IMR-90 (cell line): ENCODE measurements around the gene E2F3. TPM values are rescaled to one million over a fixed set of nuclear protein-coding genes. Genes with fewer than 3 reads are reported as not detected.

ENCODE experiments used
- ATAC-seq: fragments of 200-7000 bp; cut with Tn5 transposase; 2 replicates; pipeline ENCODE4 v1.9.1; 2020; ENCODE audit warnings: low read depth, mild to moderate bottlenecking, moderate library complexity
- BruUV-seq: library from RNA; stranded (reverse); fragments of 400-500 nt; replicated peaks from 2 replicates; lab custom pipeline; 2021; lab: Mats Ljungman, UMichigan
- CTCF ChIA-PET: fragments of 300-600 bp; formaldehyde crosslinking; extraction: SDS; loops from one replicate; lab custom pipeline; 2021; ENCODE audit warnings: antibody characterized with exemption; lab: Yijun Ruan, JAX
- POLR2A ChIA-PET: fragments of 300-600 bp; sonication (Branson Sonifier 250); formaldehyde crosslinking; loops from one replicate; lab custom pipeline; 2022; ENCODE audit warnings: antibody characterized with exemption; ENCODE audit not compliant: unreplicated experiment; lab: Charles Lee
- DNase-seq: peaks from one replicate; pipeline ENCODE4 v3.0.0; 2013
- H2AFZ ChIP-seq: replicated peaks from 2 replicates; pipeline ENCODE3; 2013; ENCODE audit warnings: low read length, mild to moderate bottlenecking; ENCODE audit not compliant: poor library complexity
- H2AK5ac ChIP-seq: 2 replicates; pipeline ENCODE4 v1.6.1; 2013; ENCODE audit warnings: low read depth, low read length, inconsistent platforms
- H2AK9ac ChIP-seq: replicated peaks from 2 replicates; pipeline ENCODE3; 2013; ENCODE audit warnings: mild to moderate bottlenecking, low read depth, low read length, moderate library complexity; ENCODE audit not compliant: poor library complexity
- H2BK120ac ChIP-seq: 2 replicates; pipeline ENCODE4 v1.6.1; 2013; ENCODE audit warnings: low read depth, low read length, inconsistent platforms
- H2BK15ac ChIP-seq: 3 replicates; pipeline ENCODE4 v1.6.1; 2013; ENCODE audit warnings: low read depth, low read length, inconsistent platforms
- H2BK20ac ChIP-seq: 2 replicates; pipeline ENCODE4 v1.6.1; 2013; ENCODE audit warnings: low read depth, mild to moderate bottlenecking, inconsistent platforms, low read length, moderate library complexity
- H2BK5ac ChIP-seq: 2 replicates; pipeline ENCODE4 v1.6.1; 2013; ENCODE audit warnings: mild to moderate bottlenecking, low read depth, low read length, inconsistent platforms; ENCODE audit not compliant: poor library complexity, severe bottlenecking
- H3K14ac ChIP-seq: replicated peaks from 2 replicates; pipeline ENCODE4 v1.6.1; 2013; ENCODE audit warnings: low read depth, low read length, inconsistent platforms
- H3K18ac ChIP-seq: 2 replicates; pipeline ENCODE4 v1.6.1; 2013; ENCODE audit warnings: low read depth, low read length, control low read depth
- H3K23ac ChIP-seq: 2 replicates; pipeline ENCODE4 v1.6.1; 2013; ENCODE audit warnings: low read depth, low read length, inconsistent platforms
- H3K27ac ChIP-seq: 2 replicates; pipeline ENCODE4 v1.5.1; 2013; ENCODE audit warnings: mild to moderate bottlenecking, control low read depth, low read length; ENCODE audit not compliant: insufficient read depth
- H3K27me3 ChIP-seq: 2 replicates; pipeline ENCODE4 v1.6.1; 2013; ENCODE audit warnings: low read length; ENCODE audit not compliant: control insufficient read depth, insufficient read depth
- H3K36me3 ChIP-seq: 2 replicates; pipeline ENCODE4 v1.6.1; 2013; ENCODE audit warnings: low read length, mixed read lengths; ENCODE audit not compliant: control insufficient read depth, insufficient read depth
- H3K4ac ChIP-seq: 2 replicates; pipeline ENCODE4 v1.6.1; 2013; ENCODE audit warnings: low read depth, low read length, inconsistent platforms
- H3K4me1 ChIP-seq: 2 replicates; pipeline ENCODE4 v1.6.1; 2013; ENCODE audit warnings: low read length, mixed read lengths; ENCODE audit not compliant: control insufficient read depth, insufficient read depth
- H3K4me2 ChIP-seq: 2 replicates; pipeline ENCODE4 v1.6.1; 2013; ENCODE audit warnings: low read depth, mild to moderate bottlenecking, control low read depth, low read length, moderate library complexity
- H3K4me3 ChIP-seq: 2 replicates; pipeline ENCODE4 v1.5.1; 2013; ENCODE audit warnings: low read depth, mild to moderate bottlenecking, control low read depth, low read length, moderate library complexity; ENCODE audit not compliant: insufficient read depth
- H3K56ac ChIP-seq: 2 replicates; pipeline ENCODE4 v1.6.1; 2013; ENCODE audit warnings: low read length, inconsistent platforms; ENCODE audit not compliant: insufficient read depth; ENCODE audit errors: extremely low read depth
- H3K79me1 ChIP-seq, 2 experiments: 2 replicates each; pipeline ENCODE4 v1.6.1; 2013; ENCODE audit warnings: low read length in 2 of 2, inconsistent platforms in 1 of 2, low read depth in 1 of 2
- H3K9ac ChIP-seq: 2 replicates; pipeline ENCODE4 v1.6.1; 2013; ENCODE audit warnings: low read depth, low read length, control low read depth
- H3K9me1 ChIP-seq: 2 replicates; pipeline ENCODE4 v1.6.1; 2013; ENCODE audit warnings: low read length, inconsistent platforms; ENCODE audit not compliant: insufficient read depth
- H3K9me3 ChIP-seq: 2 replicates; pipeline ENCODE4 v1.6.1; 2013; ENCODE audit warnings: low read length; ENCODE audit not compliant: control insufficient read depth, insufficient read depth
- H4K20me1 ChIP-seq: 2 replicates; pipeline ENCODE4 v1.6.1; 2013; ENCODE audit warnings: low read length, inconsistent platforms; ENCODE audit not compliant: insufficient read depth
- H4K5ac ChIP-seq: 2 replicates; pipeline ENCODE4 v1.6.1; 2013; ENCODE audit warnings: mild to moderate bottlenecking, low read depth, low read length, control low read depth
- H4K8ac ChIP-seq, 2 experiments: 2 replicates each; pipeline ENCODE4 v1.6.1; 2013; ENCODE audit warnings: low read depth in 2 of 2, low read length in 2 of 2, control low read depth in 1 of 2, inconsistent platforms in 1 of 2
- H4K91ac ChIP-seq: 2 replicates; pipeline ENCODE4 v1.6.1; 2013; ENCODE audit warnings: low read depth, low read length, inconsistent platforms; ENCODE audit not compliant: insufficient read depth
- CEBPB ChIP-seq: IDR thresholded peaks from 2 replicates; pipeline ENCODE4 v1.6.1; 2012; ENCODE audit warnings: low read depth, low read length, improper control_type of control experiment
- FOS ChIP-seq: fragments of 150-350 bp; IDR thresholded peaks from 2 replicates; pipeline ENCODE4 v1.6.1; 2016; ENCODE audit warnings: low read depth, low read length
- MXI1 ChIP-seq: IDR thresholded peaks from 2 replicates; pipeline ENCODE4 v1.6.1; 2012; ENCODE audit warnings: low read depth, mild to moderate bottlenecking, low read length, moderate library complexity, borderline replicate concordance
- POLR2A ChIP-seq: IDR thresholded peaks from 2 replicates; pipeline ENCODE4 v1.6.1; 2012; ENCODE audit warnings: mild to moderate bottlenecking, low read depth, low read length
- RCOR1 ChIP-seq: IDR thresholded peaks from 2 replicates; pipeline ENCODE4 v1.6.1; 2012; ENCODE audit warnings: mild to moderate bottlenecking, low read length, improper control_type of control experiment; ENCODE audit not compliant: insufficient replicate concordance
- RFX5 ChIP-seq: IDR thresholded peaks from 2 replicates; pipeline ENCODE4 v1.8.0; 2012; ENCODE audit warnings: low read depth, mild to moderate bottlenecking, low read length, moderate library complexity
- SMC3 ChIP-seq: fragments of 150-350 bp; IDR thresholded peaks from 2 replicates; pipeline ENCODE4 v1.6.1; 2016; ENCODE audit warnings: low read depth, mild to moderate bottlenecking, antibody characterized with exemption, low read length, moderate library complexity
- USF2 ChIP-seq: fragments of 150-350 bp; IDR thresholded peaks from 2 replicates; pipeline ENCODE4 v1.6.1; 2017; ENCODE audit warnings: mild to moderate bottlenecking, antibody characterized with exemption, low read length, low read depth
- WGBS, 2 experiments: methylation state at CpG; one replicate each; pipeline versions ENCODE4 v1.1.5 to v1.1.7; 2013; ENCODE audit warnings: missing lambda C conversion rate in 2 of 2; ENCODE audit not compliant: insufficient read length in 1 of 2; ENCODE audit errors: extremely low coverage in 2 of 2; 5-methylcytosine and 5-hydroxymethylcytosine counted together
- dilution Hi-C: fragments of 300-500 bp; cut with HindIII; formaldehyde crosslinking; loops from one replicate; pipeline ENCODE4 v1.14.3; 2018; ENCODE audit warnings: low sequenced_read_pairs; ENCODE audit not compliant: unreplicated experiment
- in situ Hi-C: fragments of 300-500 bp; cut with MboI; formaldehyde crosslinking; loops from 3 replicates; pipeline ENCODE4 v1.14.3; 2019; ENCODE audit warnings: low sequenced_read_pairs, inconsistent platforms, mixed read lengths
- intact Hi-C: fragments of 100-400 bp; cut with micrococcal nuclease; formaldehyde crosslinking; loops from 2 replicates; pipeline ENCODE4 v1.10.0; 2022
- polyA plus RNA-seq, 3 experiments: library from polyadenylated mRNA; depleted of rRNA; stranded (reverse); fragments of >200 nt; gene quantifications; 2 replicates each; pipeline ENCODE4 v1.2.3, GENCODE V29; 2012; ENCODE audit warnings: low replicate concordance in 1 of 3
- total RNA-seq: library from RNA; depleted of rRNA; stranded (reverse); fragments of >200 nt; gene quantifications from 2 replicates; pipeline ENCODE4 v1.2.3, GENCODE V29; 2012

Gene E2F3
- total and polyA plus RNA-seq, 2 of the 4 experiments (the other 2 are of a cell fraction) = 2.3 to 8.2 TPM

GRCh38 chr6:20464041-20464440 lies 62.4 kb downstream of the E2F3 start:
- H3K27me3 ChIP-seq = no peaks in the 10 kb centered on the region
- H3K9me3 ChIP-seq = no peaks in the 10 kb centered on the region
- no peak overlapping the region for H3K4me3 ChIP-seq
- no CpG with 5 or more reads among the region's 2 CpGs for whole genome bisulfite sequencing, 2 experiments
- in situ Hi-C loops = no loop called here
- ChIA-PET POLR2A (no interaction called here), CTCF (interaction anchor here (1.3 kb wide), 1 partner anchor 60 kb away, joined by 4 read pairs; no protein-coding TSS in a partner anchor)
- H4K20me1 ChIP-seq = peaks cover 41% of the 10 kb centered on the region
- no peak overlapping the region for H3K18ac ChIP-seq
- peaks cover 42 to 63% of the 10 kb centered on the region in 2 experiments for H3K79me1 ChIP-seq
- H2BK20ac ChIP-seq = no peak overlapping the region
- H3K9me1 ChIP-seq = peaks cover 6% of the 10 kb centered on the region
- no peak overlapping the region for H2AK5ac ChIP-seq
- ATAC-seq (no peak), DNase-seq (no peak)
- H2BK120ac ChIP-seq = no peak overlapping the region
- H2BK15ac ChIP-seq = no peak overlapping the region
- no peak overlapping the region for H2BK5ac ChIP-seq
- dilution Hi-C loops = no loop called here
- intact Hi-C loops = no loop called here
- no peak overlapping the region for H3K4me2 ChIP-seq
- no peak overlapping the region for H3K4ac ChIP-seq
- H3K27ac ChIP-seq = no peak overlapping the region
- no peak overlapping the region for H4K5ac ChIP-seq
- H3K23ac ChIP-seq = no peak overlapping the region
- no peak overlapping the region for H3K14ac ChIP-seq
- no peak for TF ChIP-seq POLR2A
- TF ChIP-seq FOS = no peak
- no peak for TF ChIP-seq SMC3
- no peak for TF ChIP-seq MXI1
- TF ChIP-seq RCOR1 = no peak
- peak; percentile 28; the same call in 1 of the 2 replicates for TF ChIP-seq CEBPB
- no peak for TF ChIP-seq USF2
- TF ChIP-seq RFX5 = no peak
- no peak overlapping the region for H3K9ac ChIP-seq
- BruUV-seq = no TSS peak
- no peaks in the 10 kb centered on the region for H3K4me1 ChIP-seq
- H2AFZ ChIP-seq = no peak overlapping the region
- H4K8ac ChIP-seq = no peak overlapping the region
- H4K91ac ChIP-seq = no peak overlapping the region
- peaks cover 3% of the 10 kb centered on the region for H3K36me3 ChIP-seq
- H2AK9ac ChIP-seq = no peak overlapping the region
- H3K56ac ChIP-seq = no peak overlapping the region
